K562 (cell line): Measurements from ENCODE around the gene MS4A2.

ENCODE experiments used
- FOXK1 ChIP-seq: sonication (generic); formaldehyde crosslinking; IDR thresholded peaks from 2 replicates; pipeline ENCODE4 v1.8.0; 2022; ENCODE audit warnings: missing genetic modification reagents, mild to moderate bottlenecking, borderline replicate concordance
- ZBTB33 ChIP-seq: sonication (generic); formaldehyde crosslinking; IDR thresholded peaks from 2 replicates; pipeline ENCODE4 v1.8.1; 2023; ENCODE audit warnings: mild to moderate bottlenecking, missing genetic modification reagents

GRCh38 chr11:60095477-60096120 lies 7.1 kb downstream of the MS4A2 start:
- TF ChIP-seq ZBTB33 (CRISPR knock-in tag) (no peak), FOXK1 (no peak)
